ENCODE data around the gene LACTB. TPM values are rescaled to one million over a fixed set of nuclear protein-coding genes. Genes with fewer than 3 reads are reported as not detected.
"Not testable (repeated sequence)": the region's sequence is repeated elsewhere in the genome, so short reads cannot be mapped to it uniquely, and the experiment has no call there.

LACTB gene
- total RNA-seq, 1 donor from 2014 or later, result 18.8 TPM

- ATAC-seq (no peak), DNase-seq (ENCODE audit: low spot score) (peak; percentile 29)
Measured at GRCh38 chr15:63089260-63090043, 32.2 kb upstream of the LACTB start.

- no peak for ATAC-seq
- peak; percentile 15 for DNase-seq (ENCODE audit: low spot score)
Measured at GRCh38 chr15:63090472-63090871, 31.2 kb upstream of the LACTB start.

GRCh38 chr15:63090887-63091286 lies 30.8 kb upstream of the LACTB start:
- ATAC-seq, result no peak
- DNase-seq (ENCODE audit: low spot score), result peak; percentile 37

- no peak for ATAC-seq
- DNase-seq (ENCODE audit: low spot score), result no peak
Measured at GRCh38 chr15:63091679-63092446, 29.8 kb upstream of the LACTB start.

- ATAC-seq (peak; percentile 100), DNase-seq (ENCODE audit: low spot score) (peak; percentile 87)
Measured at GRCh38 chr15:63093486-63094205, 28.0 kb upstream of the LACTB start.

GRCh38 chr15:63094495-63094931 lies 27.1 kb upstream of the LACTB start:
- DNase-seq (ENCODE audit: low spot score), result no peak
- ATAC-seq, result no peak

- DNase-seq (ENCODE audit: low spot score) (no peak), ATAC-seq (no peak)
Measured at GRCh38 chr15:63096178-63096577, 25.5 kb upstream of the LACTB start.

- peak; percentile 32 for DNase-seq (ENCODE audit: low spot score)
- ATAC-seq, result not testable (repeated sequence)
Measured at GRCh38 chr15:63098901-63099300, 22.8 kb upstream of the LACTB start.

GRCh38 chr15:63099581-63099980 lies 22.1 kb upstream of the LACTB start:
- ATAC-seq; DNase-seq (ENCODE audit: low spot score): not testable (repeated sequence)

- ATAC-seq (no peak), DNase-seq (ENCODE audit: low spot score) (no peak)
Measured at GRCh38 chr15:63103416-63103815, 18.2 kb upstream of the LACTB start.

GRCh38 chr15:63104727-63105126 lies 16.9 kb upstream of the LACTB start:
- DNase-seq (ENCODE audit: low spot score) (no peak), ATAC-seq (no peak)

GRCh38 chr15:63105354-63105753 lies 16.3 kb upstream of the LACTB start:
- not testable (repeated sequence) for ATAC-seq; DNase-seq (ENCODE audit: low spot score)

GRCh38 chr15:63107895-63108546 lies 13.6 kb upstream of the LACTB start:
- DNase-seq (ENCODE audit: low spot score) (peak; percentile 79), ATAC-seq (peak; percentile 81)

- DNase-seq (ENCODE audit: low spot score) (peak; percentile 68), ATAC-seq (peak; percentile 80)
Measured at GRCh38 chr15:63109498-63109897, 12.2 kb upstream of the LACTB start.

- ATAC-seq (no peak), DNase-seq (ENCODE audit: low spot score) (no peak)
Measured at GRCh38 chr15:63109920-63110319, 11.7 kb upstream of the LACTB start.

GRCh38 chr15:63110428-63111026 lies 11.1 kb upstream of the LACTB start:
- no peak for ATAC-seq
- DNase-seq (ENCODE audit: low spot score), result no peak

- DNase-seq (ENCODE audit: low spot score) (no peak), ATAC-seq (no peak)
Measured at GRCh38 chr15:63111481-63111880, 10.2 kb upstream of the LACTB start.

GRCh38 chr15:63112871-63113270 lies 8.8 kb upstream of the LACTB start:
- ATAC-seq, result no peak

GRCh38 chr15:63114465-63114864 lies 7.2 kb upstream of the LACTB start:
- no peak for ATAC-seq
- no peak for DNase-seq (ENCODE audit: low spot score)

More at GRCh38 chr15:63112871-63113270, 8.8 kb upstream of the LACTB start:
- no peak for DNase-seq (ENCODE audit: low spot score)

GRCh38 chr15:63118854-63119253 lies 2.8 kb upstream of the LACTB start:
- DNase-seq (ENCODE audit: low spot score) (no peak), ATAC-seq (no peak)

All from left lobe of liver (tissue), 2 donors.